Kidney epithelial cell (primary cell): ENCODE data around the gene IL1RAPL1. TPM values are rescaled to one million over a fixed set of nuclear protein-coding genes. Genes with fewer than 3 reads are reported as not detected.

Source experiments
- DNase-seq: peaks from one replicate; pipeline ENCODE4 v3.0.0-alpha.2; 2010; ENCODE audit warnings: low read depth
- H3K27me3 ChIP-seq: 2 replicates; pipeline ENCODE4 v1.6.0; 2011; ENCODE audit warnings: low read length; ENCODE audit not compliant: control insufficient read depth, insufficient read depth
- H3K36me3 ChIP-seq: 2 replicates; pipeline ENCODE4 v1.5.1; 2011; ENCODE audit warnings: low read length; ENCODE audit not compliant: control insufficient read depth, insufficient read depth
- H3K4me3 ChIP-seq: 2 replicates; pipeline ENCODE4 v1.5.1; 2011; ENCODE audit warnings: low read depth, mild to moderate bottlenecking, control low read depth, low read length
- total RNA-seq: library from RNA; depleted of rRNA; stranded (reverse); fragments of >200 nt; gene quantifications from 2 replicates; pipeline ENCODE4 v1.2.3, GENCODE V29; 2015
- TF ChIP-seq, protein P1 (sequence below): IDR thresholded peaks from 2 replicates; pipeline ENCODE4 v1.5.1; 2011; ENCODE audit warnings: mild to moderate bottlenecking, moderate library complexity, low read length, control low read depth, inconsistent platforms; ENCODE audit not compliant: insufficient read depth, poor library complexity, severe bottlenecking

IL1RAPL1 gene
- total RNA-seq, 1 donor from 2014 or later: not detected

GRCh38 chrX:28626515-28626914 is 39.3 kb downstream of the IL1RAPL1 start:
- TF ChIP-seq, protein P1, sequence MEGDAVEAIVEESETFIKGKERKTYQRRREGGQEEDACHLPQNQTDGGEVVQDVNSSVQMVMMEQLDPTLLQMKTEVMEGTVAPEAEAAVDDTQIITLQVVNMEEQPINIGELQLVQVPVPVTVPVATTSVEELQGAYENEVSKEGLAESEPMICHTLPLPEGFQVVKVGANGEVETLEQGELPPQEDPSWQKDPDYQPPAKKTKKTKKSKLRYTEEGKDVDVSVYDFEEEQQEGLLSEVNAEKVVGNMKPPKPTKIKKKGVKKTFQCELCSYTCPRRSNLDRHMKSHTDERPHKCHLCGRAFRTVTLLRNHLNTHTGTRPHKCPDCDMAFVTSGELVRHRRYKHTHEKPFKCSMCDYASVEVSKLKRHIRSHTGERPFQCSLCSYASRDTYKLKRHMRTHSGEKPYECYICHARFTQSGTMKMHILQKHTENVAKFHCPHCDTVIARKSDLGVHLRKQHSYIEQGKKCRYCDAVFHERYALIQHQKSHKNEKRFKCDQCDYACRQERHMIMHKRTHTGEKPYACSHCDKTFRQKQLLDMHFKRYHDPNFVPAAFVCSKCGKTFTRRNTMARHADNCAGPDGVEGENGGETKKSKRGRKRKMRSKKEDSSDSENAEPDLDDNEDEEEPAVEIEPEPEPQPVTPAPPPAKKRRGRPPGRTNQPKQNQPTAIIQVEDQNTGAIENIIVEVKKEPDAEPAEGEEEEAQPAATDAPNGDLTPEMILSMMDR: no peak
- no peaks in the 10 kb centered on the region for H3K27me3 ChIP-seq
- H3K4me3 ChIP-seq: no peak overlapping the region
- no peaks in the 10 kb centered on the region for H3K36me3 ChIP-seq
- DNase-seq: no peak

DNA sequence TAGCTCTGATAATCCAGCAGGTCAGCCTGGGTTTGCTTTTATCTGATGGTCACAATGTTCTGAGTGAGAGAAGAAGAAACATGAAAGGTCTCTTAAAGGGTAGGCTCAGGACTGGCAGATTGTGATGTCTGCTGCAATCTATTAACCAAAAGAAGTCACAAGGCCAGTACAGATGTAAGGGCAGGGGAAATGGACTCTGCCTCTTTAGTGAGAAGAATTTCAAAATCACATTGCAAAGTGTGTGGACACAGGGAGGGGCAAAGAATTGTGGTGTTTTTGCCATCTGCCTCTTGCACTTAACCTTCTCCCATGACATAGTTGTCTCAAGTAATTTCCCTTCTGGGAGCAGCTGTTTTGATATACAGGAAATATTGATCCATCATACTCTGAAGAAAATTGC is 40.9 kb downstream of the IL1RAPL1 start:
- TF ChIP-seq, protein P1: no peak
- H3K4me3 ChIP-seq: no peak overlapping the region
- no peaks in the 10 kb centered on the region for H3K27me3 ChIP-seq
- no peak for DNase-seq
- no peaks in the 10 kb centered on the region for H3K36me3 ChIP-seq

- TF ChIP-seq, protein P1: no peak
- H3K4me3 ChIP-seq: no peak overlapping the region
- H3K36me3 ChIP-seq: no peaks in the 10 kb centered on the region
- H3K27me3 ChIP-seq: no peaks in the 10 kb centered on the region
- no peak for DNase-seq
These were observed 51.5 kb downstream of the IL1RAPL1 start for GRCh38 chrX:28638775-28639174.

DNA sequence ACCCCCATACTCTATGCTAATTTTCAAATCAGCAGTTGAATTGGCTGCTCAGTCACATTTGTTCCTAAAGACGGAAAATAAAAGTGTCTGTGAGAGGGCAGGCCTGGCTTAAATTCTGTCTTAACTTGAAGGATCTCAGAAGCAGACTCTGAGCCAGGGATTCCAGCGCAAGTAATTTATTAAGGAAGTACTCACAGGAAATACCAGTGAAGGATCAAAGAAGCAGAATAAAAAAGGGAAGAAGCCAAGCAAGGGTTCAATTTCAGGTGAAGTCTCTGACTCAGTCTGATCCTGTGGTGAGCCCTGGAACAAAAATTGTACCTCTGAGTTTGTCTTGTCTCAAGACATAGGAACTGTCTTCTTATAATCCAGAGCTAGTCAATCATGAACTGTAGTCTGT is 52.2 kb downstream of the IL1RAPL1 start:
- Histone ChIP-seq H3K27me3 (no peaks in the 10 kb centered on the region), H3K4me3 (no peak overlapping the region), H3K36me3 (no peaks in the 10 kb centered on the region)
- TF ChIP-seq, protein P1: no peak
- peak; percentile 5 for DNase-seq

GRCh38 chrX:28649541-28649940 is 62.3 kb downstream of the IL1RAPL1 start:
- Histone ChIP-seq H3K4me3 (no peak overlapping the region), H3K36me3 (no peaks in the 10 kb centered on the region), H3K27me3 (no peaks in the 10 kb centered on the region)
- TF ChIP-seq, protein P1: no peak
- no peak for DNase-seq

DNA sequence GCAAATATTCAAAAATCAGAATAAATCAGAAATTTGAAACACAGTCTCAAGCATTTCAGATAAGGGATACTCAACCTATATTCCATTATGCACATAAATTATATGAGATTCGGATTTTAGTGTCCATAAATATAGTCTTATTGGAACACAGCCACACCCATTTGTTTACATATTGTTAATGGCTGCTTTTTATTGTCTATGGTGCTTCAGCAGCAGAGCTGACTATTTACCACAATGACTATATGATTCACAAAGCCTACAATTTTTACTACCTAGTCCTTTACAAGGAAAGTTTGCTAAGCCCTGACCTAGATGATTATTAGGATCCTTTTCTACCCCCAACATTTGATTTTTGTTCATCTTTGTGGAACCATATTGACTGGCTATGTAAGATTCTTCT is 63.9 kb downstream of the IL1RAPL1 start:
- TF ChIP-seq, protein P1: no peak
- DNase-seq: no peak
- no peaks in the 10 kb centered on the region for H3K27me3 ChIP-seq

More for the DNA sequence above, 63.9 kb downstream of the IL1RAPL1 start:
- Histone ChIP-seq H3K4me3 (no peak overlapping the region), H3K36me3 (no peaks in the 10 kb centered on the region)
